ENCODE results near the gene CACNA1G.

- TF ChIP-seq, protein P1, sequence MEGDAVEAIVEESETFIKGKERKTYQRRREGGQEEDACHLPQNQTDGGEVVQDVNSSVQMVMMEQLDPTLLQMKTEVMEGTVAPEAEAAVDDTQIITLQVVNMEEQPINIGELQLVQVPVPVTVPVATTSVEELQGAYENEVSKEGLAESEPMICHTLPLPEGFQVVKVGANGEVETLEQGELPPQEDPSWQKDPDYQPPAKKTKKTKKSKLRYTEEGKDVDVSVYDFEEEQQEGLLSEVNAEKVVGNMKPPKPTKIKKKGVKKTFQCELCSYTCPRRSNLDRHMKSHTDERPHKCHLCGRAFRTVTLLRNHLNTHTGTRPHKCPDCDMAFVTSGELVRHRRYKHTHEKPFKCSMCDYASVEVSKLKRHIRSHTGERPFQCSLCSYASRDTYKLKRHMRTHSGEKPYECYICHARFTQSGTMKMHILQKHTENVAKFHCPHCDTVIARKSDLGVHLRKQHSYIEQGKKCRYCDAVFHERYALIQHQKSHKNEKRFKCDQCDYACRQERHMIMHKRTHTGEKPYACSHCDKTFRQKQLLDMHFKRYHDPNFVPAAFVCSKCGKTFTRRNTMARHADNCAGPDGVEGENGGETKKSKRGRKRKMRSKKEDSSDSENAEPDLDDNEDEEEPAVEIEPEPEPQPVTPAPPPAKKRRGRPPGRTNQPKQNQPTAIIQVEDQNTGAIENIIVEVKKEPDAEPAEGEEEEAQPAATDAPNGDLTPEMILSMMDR (IDR thresholded peaks at IDR 0.05; ENCODE audit: insufficient read depth, low read depth, low read length): no peak
- TF ChIP-seq EZH2 (IDR thresholded peaks at IDR 0.05; ENCODE audit: insufficient read depth, low read length): no peak
These were observed 112.5 kb downstream of the CACNA1G start for GRCh38 chr17:50672831-50673551.
